Measurements from ENCODE around the gene SIRPA.

GRCh38 chr20:1876217-1876921 lies 18.8 kb upstream of the SIRPA start:
- TF ChIP-seq CTCF (IDR thresholded peaks at IDR 0.05), result no peak
- TF ChIP-seq POLR2A (IDR thresholded peaks at IDR 0.05), result no peak
